Parathyroid adenoma (tissue), 2 donors: ENCODE results near the gene VAT1.

Source experiments
- H2AFZ ChIP-seq: fragments of 300-600 bp; sonication (generic); one replicate; pipeline ENCODE4 v1.7.0; 2017; ENCODE audit warnings: antibody characterized with exemption, mild to moderate bottlenecking
- H3K27ac ChIP-seq: fragments of 300-600 bp; sonication (generic); one replicate; pipeline ENCODE4 v1.7.0; 2017
- H3K27me3 ChIP-seq: fragments of 300-600 bp; sonication (generic); one replicate; pipeline ENCODE4 v1.7.0; 2017; ENCODE audit warnings: low read length; ENCODE audit not compliant: control insufficient read depth, insufficient read depth
- H3K36me3 ChIP-seq: fragments of 300-600 bp; sonication (generic); one replicate; pipeline ENCODE4 v1.7.0; 2017; ENCODE audit warnings: low read length; ENCODE audit not compliant: control insufficient read depth, insufficient read depth
- H3K4me1 ChIP-seq: fragments of 300-600 bp; sonication (generic); one replicate; pipeline ENCODE4 v1.7.0; 2017; ENCODE audit warnings: control low read depth
- H3K4me2 ChIP-seq: fragments of 300-600 bp; sonication (generic); one replicate; pipeline ENCODE4 v1.7.0; 2017; ENCODE audit warnings: low read length
- H3K4me3 ChIP-seq: fragments of 300-600 bp; sonication (generic); one replicate; pipeline ENCODE4 v1.7.0; 2017; ENCODE audit warnings: low read depth, low read length
- H3K79me2 ChIP-seq: fragments of 300-600 bp; sonication (generic); one replicate; pipeline ENCODE4 v1.7.0; 2017; ENCODE audit warnings: control low read depth
- H3K9ac ChIP-seq: fragments of 300-600 bp; sonication (generic); one replicate; pipeline ENCODE4 v1.7.0; 2017; ENCODE audit warnings: mild to moderate bottlenecking
- H3K9me3 ChIP-seq: fragments of 300-600 bp; sonication (generic); one replicate; pipeline ENCODE4 v1.7.0; 2017; ENCODE audit warnings: low read length; ENCODE audit not compliant: control insufficient read depth
- CTCF ChIP-seq: fragments of 300-600 bp; sonication (generic); IDR thresholded peaks from one replicate; pipeline ENCODE4 v1.7.0; 2017; ENCODE audit warnings: antibody characterized with exemption, mild to moderate bottlenecking
- donor health status: primary hyperparathyroidism.

VAT1 gene

GRCh38 chr17:43021741-43022512 lies at the start of gene VAT1:
VAT1 (minus strand) TSS chr17:43022385; CDS start chr17:43022322, 63 bp downstream.
- peak within 1 kb of the TSS; percentile 83 for H2AFZ ChIP-seq
- H3K4me2 ChIP-seq = peak within 1 kb of the TSS; percentile 76
- peaks cover 3% of the 10 kb centered on the region for H3K4me1 ChIP-seq
- TF ChIP-seq CTCF = no peak
- H3K9ac ChIP-seq = peak within 1 kb of the TSS; percentile 12
- H3K27me3 ChIP-seq = no peaks in the 10 kb centered on the region
- peak within 1 kb of the TSS; percentile 74 for H3K27ac ChIP-seq
- no peaks in the 10 kb centered on the region for H3K79me2 ChIP-seq
- no peaks in the 10 kb centered on the region for H3K9me3 ChIP-seq
- no peaks in the 10 kb centered on the region for H3K36me3 ChIP-seq
- peak within 1 kb of the TSS; percentile 95 for H3K4me3 ChIP-seq

- Histone ChIP-seq H3K9ac (no peak overlapping the region), H3K4me3 (no peak overlapping the region), H3K4me1 (no peaks in the 10 kb centered on the region)
These were observed 48.7 kb upstream of the VAT1 start for GRCh38 chr17:43070872-43071271.

GRCh38 chr17:43070257-43070656 lies 48.1 kb upstream of the VAT1 start:
- TF ChIP-seq CTCF = no peak
- Histone ChIP-seq H3K79me2 (no peaks in the 10 kb centered on the region), H2AFZ (no peak overlapping the region), H3K9ac (no peak overlapping the region), H3K36me3 (no peaks in the 10 kb centered on the region), H3K4me1 (no peaks in the 10 kb centered on the region), H3K4me3 (no peak overlapping the region), H3K4me2 (no peak overlapping the region), H3K27me3 (no peaks in the 10 kb centered on the region), H3K9me3 (no peaks in the 10 kb centered on the region), H3K27ac (no peak overlapping the region)

More at GRCh38 chr17:43070872-43071271, 48.7 kb upstream of the VAT1 start:
- Histone ChIP-seq H3K79me2 (no peaks in the 10 kb centered on the region), H3K36me3 (no peaks in the 10 kb centered on the region), H3K9me3 (no peaks in the 10 kb centered on the region), H3K4me2 (no peak overlapping the region), H3K27me3 (no peaks in the 10 kb centered on the region), H2AFZ (no peak overlapping the region), H3K27ac (no peak overlapping the region)
- no peak for TF ChIP-seq CTCF

- no peaks in the 10 kb centered on the region for H3K27me3 ChIP-seq
- no peak overlapping the region for H3K4me3 ChIP-seq
- H3K4me1 ChIP-seq = no peaks in the 10 kb centered on the region
- H3K27ac ChIP-seq = no peak overlapping the region
- H3K4me2 ChIP-seq = no peak overlapping the region
- no peak for TF ChIP-seq CTCF
- H3K79me2 ChIP-seq = no peaks in the 10 kb centered on the region
- H3K36me3 ChIP-seq = no peaks in the 10 kb centered on the region
- no peak overlapping the region for H2AFZ ChIP-seq
- no peaks in the 10 kb centered on the region for H3K9me3 ChIP-seq
- no peak overlapping the region for H3K9ac ChIP-seq
These were observed 47.2 kb upstream of the VAT1 start for GRCh38 chr17:43069368-43069898.
